SK-N-SH treated with all-trans-retinoic acid at 6 μM for 48 hours (cell line): ENCODE data around the gene CAMKMT.

Experiments used
- ATAC-seq: fragments of 200-7000 bp; cut with Tn5 transposase; 3 replicates; pipeline ENCODE4 v1.9.1; 2020; ENCODE audit warnings: mild to moderate bottlenecking, moderate library complexity
- ARNTL ChIP-seq: fragments of 450-650 bp; formaldehyde crosslinking; IDR thresholded peaks from 2 replicates; pipeline ENCODE4 v1.5.0; 2020; ENCODE audit warnings: low read depth, mild to moderate bottlenecking, moderate library complexity, borderline replicate concordance
- BACH2 ChIP-seq: fragments of 250-450 bp; sonication (Bioruptor Pico); IDR thresholded peaks from 2 replicates; pipeline ENCODE4 v1.9.0; 2021; ENCODE audit warnings: mild to moderate bottlenecking, borderline replicate concordance
- CSDC2 ChIP-seq: fragments of 250-450 bp; sonication (Bioruptor Pico); IDR thresholded peaks from 2 replicates; pipeline ENCODE4 v1.5.0; 2020; ENCODE audit warnings: mild to moderate bottlenecking, moderate library complexity
- ESRRG ChIP-seq: fragments of 250-450 bp; sonication (Bioruptor Pico); IDR thresholded peaks from 2 replicates; pipeline ENCODE4 v1.6.1; 2021; ENCODE audit warnings: mild to moderate bottlenecking
- ISL1 ChIP-seq: fragments of 250-450 bp; sonication (Bioruptor Pico); IDR thresholded peaks from 2 replicates; pipeline ENCODE4 v2.1.2; 2022; ENCODE audit warnings: mild to moderate bottlenecking, moderate library complexity
- OSR1 ChIP-seq: fragments of 250-450 bp; sonication (Bioruptor Pico); IDR thresholded peaks from 2 replicates; pipeline ENCODE4 v1.8.0; 2022; ENCODE audit warnings: moderate library complexity, mild to moderate bottlenecking, inconsistent platforms
- PPARA ChIP-seq: fragments of 250-450 bp; sonication (Bioruptor Pico); IDR thresholded peaks from 2 replicates; pipeline ENCODE4 v1.5.0; 2020; ENCODE audit warnings: mild to moderate bottlenecking, borderline replicate concordance
- RARB ChIP-seq: fragments of 250-450 bp; sonication (Bioruptor Pico); IDR thresholded peaks from 2 replicates; pipeline ENCODE4 v1.8.0; 2021; ENCODE audit warnings: mild to moderate bottlenecking, moderate library complexity
- SNAI2 ChIP-seq: fragments of 250-450 bp; sonication (Bioruptor Pico); IDR thresholded peaks from 2 replicates; pipeline ENCODE4 v1.5.0; 2020; ENCODE audit warnings: mild to moderate bottlenecking, moderate library complexity
- TCF4 ChIP-seq: fragments of 250-450 bp; sonication (Bioruptor Pico); IDR thresholded peaks from 2 replicates; pipeline ENCODE4 v1.8.0; 2021; ENCODE audit warnings: mild to moderate bottlenecking, moderate library complexity, borderline replicate concordance
- TOX ChIP-seq: fragments of 250-450 bp; sonication (Bioruptor Pico); IDR thresholded peaks from 2 replicates; pipeline ENCODE4 v1.8.0; 2021; ENCODE audit warnings: mild to moderate bottlenecking, moderate library complexity, borderline replicate concordance
- ZFP3 ChIP-seq: fragments of 250-450 bp; sonication (Bioruptor Pico); IDR thresholded peaks from 2 replicates; pipeline ENCODE4 v1.5.0; 2020; ENCODE audit warnings: mild to moderate bottlenecking, moderate library complexity
- ZFP30 ChIP-seq: fragments of 450-650 bp; formaldehyde crosslinking; IDR thresholded peaks from 2 replicates; pipeline ENCODE4 v1.5.0; 2022; ENCODE audit warnings: mild to moderate bottlenecking, moderate library complexity
- ZNF565 ChIP-seq: fragments of 450-650 bp; formaldehyde crosslinking; conservative IDR thresholded peaks from 2 replicates; pipeline ENCODE4 v1.5.0; 2020; ENCODE audit warnings: low read depth, mild to moderate bottlenecking, moderate library complexity
- ZNF70 ChIP-seq: fragments of 450-650 bp; formaldehyde crosslinking; IDR thresholded peaks from 2 replicates; pipeline ENCODE4 v1.5.0; 2020; ENCODE audit warnings: mild to moderate bottlenecking, moderate library complexity
- ZNF8 ChIP-seq: fragments of 450-650 bp; formaldehyde crosslinking; IDR thresholded peaks from 2 replicates; pipeline ENCODE4 v1.5.0; 2020; ENCODE audit warnings: mild to moderate bottlenecking, moderate library complexity
- TF ChIP-seq, protein P1 (sequence below): fragments of 250-450 bp; sonication (Bioruptor Pico); IDR thresholded peaks from 2 replicates; pipeline ENCODE4 v1.5.1; 2021; ENCODE audit warnings: mild to moderate bottlenecking, moderate library complexity
- TF ChIP-seq, protein P2 (sequence below): fragments of 250-450 bp; sonication (Bioruptor Pico); IDR thresholded peaks from 2 replicates; pipeline ENCODE4 v1.5.1; 2020; ENCODE audit warnings: low read depth, mild to moderate bottlenecking, moderate library complexity
- TF ChIP-seq, protein P3 (sequence below): fragments of 250-450 bp; sonication (Bioruptor Pico); IDR thresholded peaks from 2 replicates; pipeline ENCODE4 v1.8.0; 2021; ENCODE audit warnings: low read depth, mild to moderate bottlenecking, moderate library complexity, borderline replicate concordance
- TF ChIP-seq, protein P4 (sequence below): fragments of 250-450 bp; sonication (Bioruptor Pico); IDR thresholded peaks from 2 replicates; pipeline ENCODE4 v1.5.0; 2020; ENCODE audit warnings: mild to moderate bottlenecking, moderate library complexity
- TF ChIP-seq, protein P5 (sequence below): fragments of 250-450 bp; sonication (Bioruptor Pico); IDR thresholded peaks from 2 replicates; pipeline ENCODE4 v1.8.0; 2020; ENCODE audit warnings: mild to moderate bottlenecking, moderate library complexity, borderline replicate concordance

Gene CAMKMT

DNA sequence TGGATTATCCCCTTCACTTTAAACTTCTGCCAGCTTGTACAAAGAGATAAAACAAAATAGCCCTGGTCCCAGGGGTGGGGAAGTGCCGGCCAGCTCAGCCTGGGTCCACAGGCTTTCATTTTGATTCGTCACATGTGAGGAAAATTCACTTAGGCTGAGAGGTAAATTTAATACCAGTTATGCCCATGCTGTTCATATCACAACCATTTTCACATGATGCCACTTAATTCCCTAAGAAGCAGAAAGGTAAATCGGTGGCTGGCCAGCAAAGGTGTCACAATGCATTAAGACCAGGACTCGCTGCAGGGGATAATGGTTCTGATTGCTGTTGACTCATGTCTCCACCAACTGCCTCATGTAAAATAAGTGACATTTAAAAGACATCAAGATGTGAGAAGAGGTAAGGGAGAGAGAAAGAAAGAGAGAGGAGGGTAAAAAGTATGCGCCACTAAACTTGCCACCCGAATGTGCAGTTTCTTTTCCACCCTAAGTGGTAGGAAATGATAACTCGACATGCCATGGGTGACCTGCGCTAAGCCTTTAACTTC lies 318.8 kb downstream of the CAMKMT start:
- no peak for TF ChIP-seq BACH2 (CRISPR knock-in tag)
- no peak for TF ChIP-seq ISL1 (CRISPR knock-in tag)
- peak; percentile 83 for TF ChIP-seq ZNF70 (CRISPR knock-in tag)
- no peak for TF ChIP-seq ESRRG (CRISPR knock-in tag)
- TF ChIP-seq CSDC2 (CRISPR knock-in tag) = 0 out of 2 replicates have a peak, but pooled peaks have one; percentile 16
- TF ChIP-seq, all 23 proteins: peak for 2
- ATAC-seq = peak; percentile 73

DNA sequence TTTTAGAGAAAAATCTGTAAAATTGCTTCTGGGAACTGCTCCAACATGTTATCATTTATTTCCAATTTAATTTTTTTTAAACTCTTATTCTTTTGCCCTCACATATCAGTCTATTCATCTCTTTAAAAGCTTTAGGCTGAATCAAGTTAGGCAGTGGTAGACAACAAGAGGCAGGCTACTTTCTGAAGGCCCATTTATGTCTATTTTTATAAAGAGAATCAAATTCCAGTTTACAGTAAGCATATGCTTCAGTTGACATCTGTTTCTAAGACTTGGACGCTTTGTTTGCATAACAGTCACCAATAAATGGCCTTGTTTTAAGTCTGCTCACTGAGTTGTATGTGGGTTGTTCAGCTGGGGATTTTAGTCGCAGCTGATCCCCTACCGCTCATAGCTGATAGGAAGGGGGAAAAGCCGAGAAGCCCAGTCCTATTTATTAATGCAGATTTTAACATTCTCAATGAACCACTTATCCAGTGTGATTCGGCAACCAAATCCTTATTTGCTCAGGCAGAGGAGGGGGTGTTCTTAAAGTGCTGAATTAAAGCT lies 319.3 kb downstream of the CAMKMT start:
- peak; percentile 92 for ATAC-seq
- TF ChIP-seq ZFP30 (CRISPR knock-in tag) (no peak), RARB (CRISPR knock-in tag) (no peak), ZNF565 (no peak), ISL1 (CRISPR knock-in tag) (peak; percentile 95), ARNTL (0 out of 2 replicates have a peak, but pooled peaks have one; percentile 32), TOX (CRISPR knock-in tag) (no peak), TCF4 (CRISPR knock-in tag) (peak; percentile 95), ZNF8 (CRISPR knock-in tag) (peak; percentile 15; the same call in 1 of the 2 replicates), OSR1 (CRISPR knock-in tag) (no peak), SNAI2 (CRISPR knock-in tag) (peak; percentile 51; the same call in 1 of the 2 replicates), BACH2 (CRISPR knock-in tag) (0 out of 2 replicates have a peak, but pooled peaks have one; percentile 16), PPARA (no peak), ZFP3 (CRISPR knock-in tag) (no peak), ESRRG (CRISPR knock-in tag) (no peak)
- TF ChIP-seq, protein P1, sequence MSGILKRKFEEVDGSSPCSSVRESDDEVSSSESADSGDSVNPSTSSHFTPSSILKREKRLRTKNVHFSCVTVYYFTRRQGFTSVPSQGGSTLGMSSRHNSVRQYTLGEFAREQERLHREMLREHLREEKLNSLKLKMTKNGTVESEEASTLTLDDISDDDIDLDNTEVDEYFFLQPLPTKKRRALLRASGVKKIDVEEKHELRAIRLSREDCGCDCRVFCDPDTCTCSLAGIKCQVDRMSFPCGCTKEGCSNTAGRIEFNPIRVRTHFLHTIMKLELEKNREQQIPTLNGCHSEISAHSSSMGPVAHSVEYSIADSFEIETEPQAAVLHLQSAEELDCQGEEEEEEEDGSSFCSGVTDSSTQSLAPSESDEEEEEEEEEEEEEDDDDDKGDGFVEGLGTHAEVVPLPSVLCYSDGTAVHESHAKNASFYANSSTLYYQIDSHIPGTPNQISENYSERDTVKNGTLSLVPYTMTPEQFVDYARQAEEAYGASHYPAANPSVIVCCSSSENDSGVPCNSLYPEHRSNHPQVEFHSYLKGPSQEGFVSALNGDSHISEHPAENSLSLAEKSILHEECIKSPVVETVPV (CRISPR knock-in tag) = no peak
- TF ChIP-seq, protein P2, sequence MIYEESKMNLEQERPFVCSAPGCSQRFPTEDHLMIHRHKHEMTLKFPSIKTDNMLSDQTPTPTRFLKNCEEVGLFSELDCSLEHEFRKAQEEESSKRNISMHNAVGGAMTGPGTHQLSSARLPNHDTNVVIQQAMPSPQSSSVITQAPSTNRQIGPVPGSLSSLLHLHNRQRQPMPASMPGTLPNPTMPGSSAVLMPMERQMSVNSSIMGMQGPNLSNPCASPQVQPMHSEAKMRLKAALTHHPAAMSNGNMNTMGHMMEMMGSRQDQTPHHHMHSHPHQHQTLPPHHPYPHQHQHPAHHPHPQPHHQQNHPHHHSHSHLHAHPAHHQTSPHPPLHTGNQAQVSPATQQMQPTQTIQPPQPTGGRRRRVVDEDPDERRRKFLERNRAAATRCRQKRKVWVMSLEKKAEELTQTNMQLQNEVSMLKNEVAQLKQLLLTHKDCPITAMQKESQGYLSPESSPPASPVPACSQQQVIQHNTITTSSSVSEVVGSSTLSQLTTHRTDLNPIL (CRISPR knock-in tag) = peak; percentile 13; the same call in 1 of the 2 replicates
- TF ChIP-seq, protein P3, sequence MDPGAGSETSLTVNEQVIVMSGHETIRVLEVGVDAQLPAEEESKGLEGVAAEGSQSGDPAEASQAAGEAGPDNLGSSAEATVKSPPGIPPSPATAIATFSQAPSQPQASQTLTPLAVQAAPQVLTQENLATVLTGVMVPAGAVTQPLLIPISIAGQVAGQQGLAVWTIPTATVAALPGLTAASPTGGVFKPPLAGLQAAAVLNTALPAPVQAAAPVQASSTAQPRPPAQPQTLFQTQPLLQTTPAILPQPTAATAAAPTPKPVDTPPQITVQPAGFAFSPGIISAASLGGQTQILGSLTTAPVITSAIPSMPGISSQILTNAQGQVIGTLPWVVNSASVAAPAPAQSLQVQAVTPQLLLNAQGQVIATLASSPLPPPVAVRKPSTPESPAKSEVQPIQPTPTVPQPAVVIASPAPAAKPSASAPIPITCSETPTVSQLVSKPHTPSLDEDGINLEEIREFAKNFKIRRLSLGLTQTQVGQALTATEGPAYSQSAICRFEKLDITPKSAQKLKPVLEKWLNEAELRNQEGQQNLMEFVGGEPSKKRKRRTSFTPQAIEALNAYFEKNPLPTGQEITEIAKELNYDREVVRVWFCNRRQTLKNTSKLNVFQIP (CRISPR knock-in tag) = 0 out of 2 replicates have a peak, but pooled peaks have one; percentile 82
- TF ChIP-seq, protein P4, sequence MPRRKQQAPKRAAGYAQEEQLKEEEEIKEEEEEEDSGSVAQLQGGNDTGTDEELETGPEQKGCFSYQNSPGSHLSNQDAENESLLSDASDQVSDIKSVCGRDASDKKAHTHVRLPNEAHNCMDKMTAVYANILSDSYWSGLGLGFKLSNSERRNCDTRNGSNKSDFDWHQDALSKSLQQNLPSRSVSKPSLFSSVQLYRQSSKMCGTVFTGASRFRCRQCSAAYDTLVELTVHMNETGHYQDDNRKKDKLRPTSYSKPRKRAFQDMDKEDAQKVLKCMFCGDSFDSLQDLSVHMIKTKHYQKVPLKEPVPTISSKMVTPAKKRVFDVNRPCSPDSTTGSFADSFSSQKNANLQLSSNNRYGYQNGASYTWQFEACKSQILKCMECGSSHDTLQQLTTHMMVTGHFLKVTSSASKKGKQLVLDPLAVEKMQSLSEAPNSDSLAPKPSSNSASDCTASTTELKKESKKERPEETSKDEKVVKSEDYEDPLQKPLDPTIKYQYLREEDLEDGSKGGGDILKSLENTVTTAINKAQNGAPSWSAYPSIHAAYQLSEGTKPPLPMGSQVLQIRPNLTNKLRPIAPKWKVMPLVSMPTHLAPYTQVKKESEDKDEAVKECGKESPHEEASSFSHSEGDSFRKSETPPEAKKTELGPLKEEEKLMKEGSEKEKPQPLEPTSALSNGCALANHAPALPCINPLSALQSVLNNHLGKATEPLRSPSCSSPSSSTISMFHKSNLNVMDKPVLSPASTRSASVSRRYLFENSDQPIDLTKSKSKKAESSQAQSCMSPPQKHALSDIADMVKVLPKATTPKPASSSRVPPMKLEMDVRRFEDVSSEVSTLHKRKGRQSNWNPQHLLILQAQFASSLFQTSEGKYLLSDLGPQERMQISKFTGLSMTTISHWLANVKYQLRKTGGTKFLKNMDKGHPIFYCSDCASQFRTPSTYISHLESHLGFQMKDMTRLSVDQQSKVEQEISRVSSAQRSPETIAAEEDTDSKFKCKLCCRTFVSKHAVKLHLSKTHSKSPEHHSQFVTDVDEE = peak; percentile 87
- TF ChIP-seq, protein P5, sequence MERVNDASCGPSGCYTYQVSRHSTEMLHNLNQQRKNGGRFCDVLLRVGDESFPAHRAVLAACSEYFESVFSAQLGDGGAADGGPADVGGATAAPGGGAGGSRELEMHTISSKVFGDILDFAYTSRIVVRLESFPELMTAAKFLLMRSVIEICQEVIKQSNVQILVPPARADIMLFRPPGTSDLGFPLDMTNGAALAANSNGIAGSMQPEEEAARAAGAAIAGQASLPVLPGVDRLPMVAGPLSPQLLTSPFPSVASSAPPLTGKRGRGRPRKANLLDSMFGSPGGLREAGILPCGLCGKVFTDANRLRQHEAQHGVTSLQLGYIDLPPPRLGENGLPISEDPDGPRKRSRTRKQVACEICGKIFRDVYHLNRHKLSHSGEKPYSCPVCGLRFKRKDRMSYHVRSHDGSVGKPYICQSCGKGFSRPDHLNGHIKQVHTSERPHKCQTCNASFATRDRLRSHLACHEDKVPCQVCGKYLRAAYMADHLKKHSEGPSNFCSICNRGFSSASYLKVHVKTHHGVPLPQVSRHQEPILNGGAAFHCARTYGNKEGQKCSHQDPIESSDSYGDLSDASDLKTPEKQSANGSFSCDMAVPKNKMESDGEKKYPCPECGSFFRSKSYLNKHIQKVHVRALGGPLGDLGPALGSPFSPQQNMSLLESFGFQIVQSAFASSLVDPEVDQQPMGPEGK (CRISPR knock-in tag) = no peak

DNA sequence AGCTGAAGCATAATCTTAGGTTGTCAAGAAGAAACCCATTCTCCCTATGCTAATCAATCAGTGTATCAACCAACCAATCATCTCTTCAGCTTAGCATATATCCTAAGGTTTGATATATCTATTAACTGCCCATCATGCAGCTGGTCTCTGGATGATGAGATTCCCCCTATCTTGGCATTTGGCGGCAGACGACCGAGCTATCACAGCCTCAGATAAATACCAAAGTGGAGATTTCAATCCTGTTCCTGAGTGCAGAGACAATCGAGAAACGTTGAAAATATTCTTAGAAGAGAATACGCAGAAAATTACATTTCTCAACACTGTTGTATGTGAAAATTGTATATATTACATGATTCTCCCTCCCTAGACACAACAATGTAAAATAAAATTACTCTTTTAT lies 320.7 kb downstream of the CAMKMT start:
- no peak for TF ChIP-seq ESRRG (CRISPR knock-in tag)
- ATAC-seq = no peak
